Testis (tissue), 3 donors: ENCODE data around the gene ST6GALNAC6. TPM values are rescaled to one million over a fixed set of nuclear protein-coding genes. Genes with fewer than 3 reads are reported as not detected.

Source experiments
- DNase-seq: peaks from one replicate; pipeline ENCODE4 v3.0.0-alpha.2; 2019
- H3K27ac ChIP-seq, 2 donors: fragments of 200-600 bp; sonication (generic); one replicate each; pipeline ENCODE4 v1.5.1; 2019
- H3K27me3 ChIP-seq: fragments of 200-600 bp; sonication (generic); one replicate; pipeline ENCODE4 v1.5.1; 2019
- H3K36me3 ChIP-seq: fragments of 200-600 bp; sonication (generic); one replicate; pipeline ENCODE4 v1.5.1; 2017; ENCODE audit warnings: low read depth; ENCODE audit errors: missing control alignments
- H3K4me1 ChIP-seq: fragments of 200-600 bp; sonication (generic); one replicate; pipeline ENCODE4 v1.5.1; 2019
- H3K4me3 ChIP-seq, 2 donors: fragments of 200-600 bp; sonication (generic); one replicate each; pipeline ENCODE4 v1.5.1; 2017 to 2019
- H3K9me3 ChIP-seq: fragments of 200-600 bp; sonication (generic); one replicate; pipeline ENCODE4 v1.5.1; 2017
- POLR2A ChIP-seq: fragments of 450-650 bp; IDR thresholded peaks from one replicate; pipeline ENCODE4 v1.6.1; 2017; ENCODE audit warnings: antibody characterized with exemption, mild to moderate bottlenecking, moderate library complexity
- WGBS, 2 donors: methylation state at CpG; one replicate each; pipeline ENCODE4 v1.1.5; 2018; 5-methylcytosine and 5-hydroxymethylcytosine counted together
- intact Hi-C: fragments of 100-400 bp; cut with DNase I; formaldehyde crosslinking; loops from one replicate; pipeline ENCODE4 v1.15.1; 2023; ENCODE audit warnings: low total_unique reads
- polyA plus RNA-seq: library from polyadenylated mRNA; stranded (reverse); fragments of 350-450 nt; fragmentation: Illumina TruSeq; extraction: RNeasy Lipid Tissue Mini Kit (QIAGEN cat#74804); gene quantifications from one replicate; pipeline ENCODE4 v1.2.3, GENCODE V29; 2014; ENCODE audit warnings: low read depth, low replicate concordance; ENCODE audit not compliant: insufficient read depth
- total RNA-seq, 2 donors: library from RNA; depleted of rRNA; stranded (reverse); fragments of >200 nt; gene quantifications; one replicate each; pipeline ENCODE4 v1.2.3, GENCODE V29; 2016
- TF ChIP-seq, protein P1 (sequence below), 3 experiments: fragments of 450-650 bp in 2 of 3; fragments of 200-600 bp in 1 of 3; sonication (generic) in 1 of 3; IDR thresholded peaks; one replicate each; pipeline ENCODE4 v1.5.1; 2016 to 2019; ENCODE audit warnings: antibody characterized with exemption in 3 of 3, mild to moderate bottlenecking in 2 of 3, moderate library complexity in 1 of 3

ST6GALNAC6 gene
- total and polyA plus RNA-seq, 3 donors from 2014 or later, result 43.0 to 70.3 (median 46.3) TPM

DNA sequence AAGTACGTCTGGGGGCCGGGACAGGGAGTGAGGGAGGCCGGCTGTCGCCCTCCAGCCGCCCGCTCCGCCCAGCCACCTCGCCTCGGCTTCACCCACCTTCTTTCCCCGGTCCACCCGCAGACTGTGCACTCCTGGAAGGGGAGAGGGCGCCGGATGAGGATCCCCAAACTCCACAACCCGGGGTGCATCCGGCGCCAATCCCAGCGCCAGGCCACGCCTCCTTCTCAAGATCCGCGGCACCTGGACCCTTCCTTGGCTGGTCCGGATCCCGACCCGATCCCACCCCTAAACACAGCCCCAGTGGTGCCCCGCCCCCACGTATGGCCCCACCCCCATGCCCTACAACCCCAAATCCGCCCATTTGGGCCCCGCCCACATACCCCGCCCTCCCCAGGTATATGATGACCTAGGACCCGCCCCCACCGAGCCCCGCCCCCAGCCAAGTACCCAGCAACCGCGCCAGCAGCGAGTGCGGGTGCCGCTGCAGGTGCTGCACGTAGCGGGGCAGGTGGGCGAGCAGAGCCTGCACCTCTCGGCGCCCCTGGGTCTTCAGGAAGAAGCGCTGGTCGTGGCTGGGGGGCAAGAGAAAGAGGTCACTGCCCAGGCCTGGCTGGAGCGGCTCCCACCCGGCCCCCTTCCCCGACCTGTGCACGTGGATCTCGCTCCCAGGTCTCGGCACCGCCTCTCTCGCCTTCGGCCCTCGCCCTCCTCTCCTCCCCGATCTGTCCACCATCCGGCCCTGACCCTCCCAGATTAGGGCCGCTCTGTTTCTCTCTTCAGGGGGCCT is 28.0 kb upstream of the ST6GALNAC6 start:
- peaks cover 24% of the 10 kb centered on the region for H3K4me1 ChIP-seq
- WGBS, 2 donors, result 12 to 23% methylated on average over 21 to 47 of the region's 56 CpGs
- no peak overlapping the region for H3K27ac ChIP-seq
- peak overlapping the region in 1 of 2 donors; percentile 35 for H3K4me3 ChIP-seq
- H3K36me3 ChIP-seq, result no peaks in the 10 kb centered on the region
- no peak for TF ChIP-seq POLR2A
- TF ChIP-seq, protein P1, sequence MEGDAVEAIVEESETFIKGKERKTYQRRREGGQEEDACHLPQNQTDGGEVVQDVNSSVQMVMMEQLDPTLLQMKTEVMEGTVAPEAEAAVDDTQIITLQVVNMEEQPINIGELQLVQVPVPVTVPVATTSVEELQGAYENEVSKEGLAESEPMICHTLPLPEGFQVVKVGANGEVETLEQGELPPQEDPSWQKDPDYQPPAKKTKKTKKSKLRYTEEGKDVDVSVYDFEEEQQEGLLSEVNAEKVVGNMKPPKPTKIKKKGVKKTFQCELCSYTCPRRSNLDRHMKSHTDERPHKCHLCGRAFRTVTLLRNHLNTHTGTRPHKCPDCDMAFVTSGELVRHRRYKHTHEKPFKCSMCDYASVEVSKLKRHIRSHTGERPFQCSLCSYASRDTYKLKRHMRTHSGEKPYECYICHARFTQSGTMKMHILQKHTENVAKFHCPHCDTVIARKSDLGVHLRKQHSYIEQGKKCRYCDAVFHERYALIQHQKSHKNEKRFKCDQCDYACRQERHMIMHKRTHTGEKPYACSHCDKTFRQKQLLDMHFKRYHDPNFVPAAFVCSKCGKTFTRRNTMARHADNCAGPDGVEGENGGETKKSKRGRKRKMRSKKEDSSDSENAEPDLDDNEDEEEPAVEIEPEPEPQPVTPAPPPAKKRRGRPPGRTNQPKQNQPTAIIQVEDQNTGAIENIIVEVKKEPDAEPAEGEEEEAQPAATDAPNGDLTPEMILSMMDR (IDR thresholded peaks at IDR 0.05), result no peak
- H3K27me3 ChIP-seq, result no peaks in the 10 kb centered on the region
- intact Hi-C loops, result no loop called here
- no peak for DNase-seq
- H3K9me3 ChIP-seq, result no peaks in the 10 kb centered on the region

GRCh38 chr9:127926906-127927200 is 27.4 kb upstream of the ST6GALNAC6 start:
- Histone ChIP-seq H3K9me3 (no peaks in the 10 kb centered on the region), H3K27ac (no peak overlapping the region), H3K27me3 (no peaks in the 10 kb centered on the region), H3K4me3 (peak overlapping the region in 1 of 2 donors; percentile 35), H3K4me1 (peaks cover 24% of the 10 kb centered on the region), H3K36me3 (no peaks in the 10 kb centered on the region)
- TF ChIP-seq, protein P1 (IDR thresholded peaks at IDR 0.05), result no peak
- TF ChIP-seq POLR2A, result no peak
- intact Hi-C loops, result no loop called here
- WGBS, 2 donors, result 28 to 32% methylated on average over 18 to 19 of the region's 19 CpGs
- DNase-seq, result no peak

- Histone ChIP-seq H3K27me3 (no peaks in the 10 kb centered on the region), H3K4me3 (no peak overlapping the region), H3K4me1 (peaks cover 22% of the 10 kb centered on the region), H3K9me3 (no peaks in the 10 kb centered on the region), H3K36me3 (no peaks in the 10 kb centered on the region), H3K27ac (no peak overlapping the region)
- intact Hi-C loops, result no loop called here
- DNase-seq, result no peak
- no peak for TF ChIP-seq POLR2A
- TF ChIP-seq, protein P1 (IDR thresholded peaks at IDR 0.05), result no peak
- WGBS, 2 donors, result 60 to 63% methylated on average over 10 to 14 of the region's 14 CpGs
These were observed 26.8 kb upstream of the ST6GALNAC6 start for GRCh38 chr9:127925959-127926905.

- no peak for TF ChIP-seq POLR2A
- TF ChIP-seq, protein P1 (IDR thresholded peaks at IDR 0.05), result no peak
- Histone ChIP-seq H3K9me3 (no peaks in the 10 kb centered on the region), H3K27me3 (no peaks in the 10 kb centered on the region), H3K27ac (no peak overlapping the region), H3K4me1 (peaks cover 13% of the 10 kb centered on the region), H3K36me3 (no peaks in the 10 kb centered on the region), H3K4me3 (no peak overlapping the region)
- 89 to 90% methylated on average over 18 to 22 of the region's 22 CpGs for WGBS, 2 donors
- intact Hi-C loops, result no loop called here
- DNase-seq, result no peak
These were observed 25.5 kb upstream of the ST6GALNAC6 start for GRCh38 chr9:127924736-127925444.
